Measurements from ENCODE around the gene KANK4.

- TF ChIP-seq CTCF (IDR thresholded peaks at IDR 0.05) (no peak), POLR2A (IDR thresholded peaks at IDR 0.05) (no peak)
Observed at GRCh38 chr1:62218604-62219003, 100.6 kb downstream of the KANK4 start.

All from testis (tissue), 2 donors.